CD4-positive, CD25-positive, alpha-beta regulatory T cell (primary cell): Measurements from ENCODE around the gene MMP12. TPM values are rescaled to one million over a fixed set of nuclear protein-coding genes. Genes with fewer than 3 reads are reported as not detected.

Experiments
- ATAC-seq, 2 donors: fragments of 150-1000 bp; cut with Tn5 transposase; one replicate each; pipeline ENCODE4 v1.10.0; 2021; ENCODE audit warnings: low read depth in 2 of 2, moderate number of reproducible peaks in 2 of 2, moderate library complexity in 1 of 2
- DNase-seq, 3 donors: peaks; one replicate each; pipeline versions ENCODE4 v3.0.0 to v3.0.0-alpha.2; 2012 to 2022; ENCODE audit warnings: mixed read lengths in 1 of 3
- H3K27ac ChIP-seq: one replicate; pipeline ENCODE4 v1.7.0; 2013; ENCODE audit warnings: mild to moderate bottlenecking, low read length; ENCODE audit not compliant: insufficient read depth, poor library complexity, severe bottlenecking
- H3K27me3 ChIP-seq: one replicate; pipeline ENCODE4 v1.7.0; 2013; ENCODE audit warnings: low read length; ENCODE audit not compliant: control insufficient read depth, insufficient read depth
- H3K36me3 ChIP-seq: one replicate; pipeline ENCODE4 v1.7.0; 2013; ENCODE audit warnings: mild to moderate bottlenecking, low read length, moderate library complexity; ENCODE audit not compliant: control insufficient read depth, insufficient read depth
- H3K4me1 ChIP-seq: 2 replicates; pipeline ENCODE4 v1.7.0; 2013; ENCODE audit warnings: mild to moderate bottlenecking, low read length; ENCODE audit not compliant: insufficient read depth, control insufficient read depth, poor library complexity, severe bottlenecking
- H3K4me3 ChIP-seq: one replicate; pipeline ENCODE4 v1.7.0; 2013; ENCODE audit warnings: low read depth, mild to moderate bottlenecking, low read length, moderate library complexity
- H3K9me3 ChIP-seq, 2 experiments: 1 replicate in 1 of 2; 2 replicates in 1 of 2; pipeline ENCODE4 v1.7.0; 2013; ENCODE audit warnings: low read length in 2 of 2, mild to moderate bottlenecking in 1 of 2, moderate library complexity in 1 of 2; ENCODE audit not compliant: control insufficient read depth in 2 of 2
- H3K27ac Mint-ChIP-seq, 3 donors: one replicate each; pipeline ENCODE4 v1.8.0; 2020 to 2022; ENCODE audit warnings: mild to moderate bottlenecking in 3 of 3, mixed read lengths in 3 of 3, moderate library complexity in 2 of 3
- H3K27me3 Mint-ChIP-seq: one replicate; pipeline ENCODE4 v1.8.0; 2022; ENCODE audit warnings: mild to moderate bottlenecking, mixed read lengths
- H3K36me3 Mint-ChIP-seq: one replicate; pipeline ENCODE4 v1.8.0; 2020; ENCODE audit warnings: mixed read lengths
- H3K4me1 Mint-ChIP-seq, 4 donors: one replicate each; pipeline ENCODE4 v1.8.0; 2020 to 2022; ENCODE audit warnings: mixed read lengths in 4 of 4, mild to moderate bottlenecking in 1 of 4
- H3K4me3 Mint-ChIP-seq, 4 donors: one replicate each; pipeline ENCODE4 v1.8.0; 2020 to 2022; ENCODE audit warnings: mild to moderate bottlenecking in 4 of 4, mixed read lengths in 4 of 4, moderate library complexity in 3 of 4
- H3K9me3 Mint-ChIP-seq, 7 donors: one replicate each; pipeline ENCODE4 v1.8.0; 2020 to 2022; ENCODE audit warnings: mixed read lengths in 7 of 7, mild to moderate bottlenecking in 3 of 7, moderate library complexity in 2 of 7
- polyA plus RNA-seq, 4 donors: library from polyadenylated mRNA; unstranded; fragments of 300-500 nt; fragmentation: Illumina TruSeq; gene quantifications; one replicate each; pipeline ENCODE4 v1.2.3, GENCODE V29; 2021
- total RNA-seq: library from RNA; stranded (reverse); gene quantifications from one replicate; pipeline ENCODE4 v1.2.3, GENCODE V29; 2022

The MMP12 gene
- total and polyA plus RNA-seq, 5 donors from 2014 or later = not detected

GRCh38 chr11:102832612-102833011 is 42.2 kb downstream of the MMP12 start:
- Mint-ChIP-seq H3K9me3 (no peaks in the 10 kb centered on the region), H3K36me3 (no peaks in the 10 kb centered on the region), H3K4me3 (no peak overlapping the region), H3K27me3 (peaks cover 15% of the 10 kb centered on the region), H3K27ac (no peak overlapping the region), H3K4me1 (no peaks in the 10 kb centered on the region)
- Histone ChIP-seq H3K27me3 (no peaks in the 10 kb centered on the region), H3K36me3 (no peaks in the 10 kb centered on the region), H3K27ac (no peak overlapping the region), H3K4me1 (no peaks in the 10 kb centered on the region), H3K4me3 (no peak overlapping the region), H3K9me3 (no peaks in the 10 kb centered on the region)
- ATAC-seq (no peak), DNase-seq (no peak)

GRCh38 chr11:102831489-102832440 is 43.0 kb downstream of the MMP12 start:
- H3K27ac Mint-ChIP-seq = no peak overlapping the region
- Histone ChIP-seq H3K36me3 (no peaks in the 10 kb centered on the region), H3K27me3 (no peaks in the 10 kb centered on the region), H3K4me1 (no peaks in the 10 kb centered on the region), H3K4me3 (no peak overlapping the region), H3K9me3 (no peaks in the 10 kb centered on the region), H3K27ac (no peak overlapping the region)
- H3K9me3 Mint-ChIP-seq = peaks cover 0 to 2% (median 0%) of the 10 kb centered on the region in 7 donors
- H3K4me3 Mint-ChIP-seq = no peak overlapping the region
- ATAC-seq (no peak), DNase-seq (no peak)
- H3K36me3 Mint-ChIP-seq = no peaks in the 10 kb centered on the region
- peaks cover 15% of the 10 kb centered on the region for H3K27me3 Mint-ChIP-seq
- H3K4me1 Mint-ChIP-seq = no peaks in the 10 kb centered on the region

GRCh38 chr11:102831128-102831488 is 43.7 kb downstream of the MMP12 start:
- ATAC-seq (no peak), DNase-seq (no peak)
- H3K27me3 ChIP-seq = no peaks in the 10 kb centered on the region
- no peaks in the 10 kb centered on the region for H3K9me3 ChIP-seq
- H3K4me3 ChIP-seq = no peak overlapping the region
- peaks cover 15% of the 10 kb centered on the region for H3K27me3 Mint-ChIP-seq
- H3K9me3 Mint-ChIP-seq = peaks cover 0 to 2% (median 0%) of the 10 kb centered on the region in 7 donors
- no peak overlapping the region for H3K27ac ChIP-seq
- no peak overlapping the region for H3K4me3 Mint-ChIP-seq
- no peaks in the 10 kb centered on the region for H3K4me1 ChIP-seq
- no peak overlapping the region for H3K27ac Mint-ChIP-seq
- no peaks in the 10 kb centered on the region for H3K36me3 Mint-ChIP-seq
- no peaks in the 10 kb centered on the region for H3K36me3 ChIP-seq
- H3K4me1 Mint-ChIP-seq = no peaks in the 10 kb centered on the region

- H3K27me3 ChIP-seq = no peaks in the 10 kb centered on the region
- H3K36me3 ChIP-seq = no peaks in the 10 kb centered on the region
- H3K27ac ChIP-seq = no peak overlapping the region
- no peak for ATAC-seq
- Mint-ChIP-seq H3K4me1 (no peaks in the 10 kb centered on the region), H3K27ac (no peak overlapping the region), H3K27me3 (peaks cover 15% of the 10 kb centered on the region), H3K4me3 (no peak overlapping the region), H3K9me3 (peaks cover 0 to 2% (median 0%) of the 10 kb centered on the region in 7 donors), H3K36me3 (no peaks in the 10 kb centered on the region)
- no peaks in the 10 kb centered on the region for H3K9me3 ChIP-seq
- H3K4me3 ChIP-seq = no peak overlapping the region
- DNase-seq = no peak
- no peaks in the 10 kb centered on the region for H3K4me1 ChIP-seq
Measured at GRCh38 chr11:102830001-102830727, 44.6 kb downstream of the MMP12 start.

- H3K9me3 ChIP-seq = no peaks in the 10 kb centered on the region
- no peak overlapping the region for H3K27ac ChIP-seq
- H3K27me3 Mint-ChIP-seq = peaks cover 15% of the 10 kb centered on the region
- peaks cover 0 to 2% (median 0%) of the 10 kb centered on the region in 7 donors for H3K9me3 Mint-ChIP-seq
- ATAC-seq (no peak), DNase-seq (no peak)
- no peaks in the 10 kb centered on the region for H3K36me3 ChIP-seq
- H3K4me1 Mint-ChIP-seq = no peaks in the 10 kb centered on the region
- H3K27ac Mint-ChIP-seq = no peak overlapping the region
- no peak overlapping the region for H3K4me3 Mint-ChIP-seq
- H3K4me1 ChIP-seq = no peaks in the 10 kb centered on the region
- no peaks in the 10 kb centered on the region for H3K27me3 ChIP-seq
- H3K36me3 Mint-ChIP-seq = no peaks in the 10 kb centered on the region
- no peak overlapping the region for H3K4me3 ChIP-seq
Measured at GRCh38 chr11:102829316-102830000, 45.3 kb downstream of the MMP12 start.

GRCh38 chr11:102824556-102824955 is 50.2 kb downstream of the MMP12 start:
- no peak overlapping the region for H3K4me3 Mint-ChIP-seq
- peaks cover 0 to 2% (median 0%) of the 10 kb centered on the region in 7 donors for H3K9me3 Mint-ChIP-seq
- H3K36me3 Mint-ChIP-seq = no peaks in the 10 kb centered on the region
- H3K4me1 ChIP-seq = no peaks in the 10 kb centered on the region
- H3K27me3 ChIP-seq = no peaks in the 10 kb centered on the region
- H3K4me1 Mint-ChIP-seq = no peaks in the 10 kb centered on the region
- DNase-seq (no peak), ATAC-seq (no peak)
- H3K36me3 ChIP-seq = no peaks in the 10 kb centered on the region
- H3K27ac Mint-ChIP-seq = no peak overlapping the region
- no peak overlapping the region for H3K4me3 ChIP-seq
- H3K27me3 Mint-ChIP-seq = no peaks in the 10 kb centered on the region
- no peaks in the 10 kb centered on the region for H3K9me3 ChIP-seq
- no peak overlapping the region for H3K27ac ChIP-seq

- no peaks in the 10 kb centered on the region for H3K9me3 ChIP-seq
- H3K27me3 ChIP-seq = no peaks in the 10 kb centered on the region
- Mint-ChIP-seq H3K36me3 (no peaks in the 10 kb centered on the region), H3K9me3 (peaks cover 0 to 20% (median 3%) of the 10 kb centered on the region in 7 donors), H3K27ac (no peak overlapping the region), H3K4me1 (no peaks in the 10 kb centered on the region), H3K27me3 (no peaks in the 10 kb centered on the region), H3K4me3 (no peak overlapping the region)
- H3K36me3 ChIP-seq = no peaks in the 10 kb centered on the region
- DNase-seq = no peak
- ATAC-seq = no peak
- H3K27ac ChIP-seq = no peak overlapping the region
- H3K4me3 ChIP-seq = no peak overlapping the region
- no peaks in the 10 kb centered on the region for H3K4me1 ChIP-seq
Measured at GRCh38 chr11:102819491-102819890, 55.3 kb downstream of the MMP12 start.
